HCT116 (cell line): ENCODE results near the gene CCBE1. TPM values are rescaled to one million over a fixed set of nuclear protein-coding genes. Genes with fewer than 3 reads are reported as not detected.

Experiments used
- ATAC-seq: fragments of 200-7000 bp; cut with Tn5 transposase; 2 replicates; pipeline ENCODE4 v1.9.1; 2020; ENCODE audit warnings: mild to moderate bottlenecking, moderate library complexity
- BruUV-seq: library from RNA; stranded (reverse); fragments of 400-500 nt; replicated peaks from 2 replicates; lab custom pipeline; 2021; lab: Mats Ljungman, UMichigan
- CTCF ChIA-PET: fragments of 300-600 bp; sonication (Branson Sonifier 250); formaldehyde crosslinking; loops from one replicate; lab custom pipeline; 2021; ENCODE audit warnings: antibody characterized with exemption; lab: Charles Lee
- POLR2A ChIA-PET: fragments of 300-600, 350-600 bp; sonication (Branson Sonifier 250); formaldehyde crosslinking; loops from one replicate; lab custom pipeline; 2021; ENCODE audit warnings: antibody characterized with exemption; lab: Charles Lee
- RAD21 ChIA-PET, 2 experiments: fragments of 300-600 bp; sonication (Branson Sonifier 250); formaldehyde crosslinking; loops; one replicate each; lab custom pipeline; 2023; ENCODE audit warnings: low total read pairs in 2 of 2; ENCODE audit not compliant: uncharacterized antibody in 2 of 2, unreplicated experiment in 2 of 2, low non-redundant PET in 1 of 2; lab: Charles Lee
- DNase-seq: peaks from one replicate; pipeline ENCODE4 v3.0.0-alpha.2; 2010; ENCODE audit warnings: low read depth, low spot score
- H2AFZ ChIP-seq: fragments of 200-600 bp; shearing (Covaris generic), sonication (generic); 2 replicates; pipeline ENCODE4 v1.6.1; 2017; ENCODE audit warnings: low read depth, mixed run types, mixed read lengths, antibody characterized with exemption, low read length; ENCODE audit not compliant: poor library complexity, severe bottlenecking
- H3K27ac ChIP-seq: 2 replicates; pipeline ENCODE4 v1.5.1; 2012; ENCODE audit warnings: low read depth, low read length
- H3K27me3 ChIP-seq: fragments of 200-600 bp; sonication (generic); 2 replicates; pipeline ENCODE4 v1.6.1; 2016; ENCODE audit warnings: mixed run types, low read length, mixed read lengths; ENCODE audit not compliant: insufficient read depth
- H3K36me3 ChIP-seq, 2 experiments: fragments of 200-500 bp in 1 of 2; fragments of 200-600 bp in 1 of 2; sonication (Bioruptor generic) in 1 of 2; sonication (generic) in 1 of 2; 2 replicates each; pipeline versions ENCODE4 v1.5.1 to v1.6.1; 2014 to 2016; ENCODE audit warnings: low read length in 2 of 2, inconsistent platforms in 1 of 2, mixed read lengths in 1 of 2, mixed run types in 1 of 2; ENCODE audit not compliant: insufficient read depth in 2 of 2, control insufficient read depth in 1 of 2
- H3K4me1 ChIP-seq, 2 experiments: fragments of 200-600 bp in 1 of 2; sonication (generic) in 1 of 2; 2 replicates each; pipeline versions ENCODE4 v1.5.1 to v1.6.1; 2012 to 2017; ENCODE audit warnings: low read length in 2 of 2, inconsistent platforms in 1 of 2, mild to moderate bottlenecking in 1 of 2, mixed read lengths in 1 of 2, mixed run types in 1 of 2, moderate library complexity in 1 of 2; ENCODE audit not compliant: insufficient read depth in 2 of 2, control insufficient read depth in 1 of 2
- H3K4me2 ChIP-seq: fragments of 200-600 bp; sonication (generic); 2 replicates; pipeline ENCODE4 v1.6.1; 2017; ENCODE audit warnings: mixed run types, low read length, mixed read lengths
- H3K4me3 ChIP-seq, 2 experiments: fragments of 200-600 bp in 1 of 2; sonication (generic) in 1 of 2; replicated peaks in 1 of 2; 2 replicates each; pipeline ENCODE4 v1.5.1; 2011 to 2016; ENCODE audit warnings: low read length in 2 of 2, control low read depth in 1 of 2, low read depth in 1 of 2, mild to moderate bottlenecking in 1 of 2, mixed read lengths in 1 of 2, mixed run types in 1 of 2
- H3K79me2 ChIP-seq: fragments of 200-600 bp; sonication (generic); 2 replicates; pipeline ENCODE4 v1.6.1; 2017; ENCODE audit warnings: mild to moderate bottlenecking, mixed run types, low read length, moderate library complexity, mixed read lengths; ENCODE audit not compliant: insufficient read depth
- H3K9ac ChIP-seq: fragments of 200-600 bp; sonication (generic); 2 replicates; pipeline ENCODE4 v1.6.1; 2016; ENCODE audit warnings: low read length, mixed read lengths
- H3K9me2 ChIP-seq: fragments of 200-600 bp; sonication (generic), shearing (Covaris generic); 2 replicates; pipeline ENCODE4 v1.6.1; 2017; ENCODE audit warnings: mixed run types, mild to moderate bottlenecking, moderate library complexity; ENCODE audit not compliant: insufficient read depth
- H3K9me3 ChIP-seq, 2 experiments: fragments of 200-500 bp in 1 of 2; fragments of 200-600 bp in 1 of 2; sonication (Bioruptor generic) in 1 of 2; sonication (generic) in 1 of 2; 2 replicates each; pipeline ENCODE4 v1.6.1; 2014 to 2017; ENCODE audit warnings: low read length in 2 of 2, mixed read lengths in 2 of 2, inconsistent platforms in 1 of 2, low read depth in 1 of 2, mild to moderate bottlenecking in 1 of 2, mixed run types in 1 of 2, moderate library complexity in 1 of 2; ENCODE audit not compliant: control insufficient read depth in 1 of 2, insufficient read depth in 1 of 2
- H4K20me1 ChIP-seq: fragments of 200-600 bp; sonication (generic), shearing (Covaris generic); 2 replicates; pipeline ENCODE4 v1.6.1; 2017; ENCODE audit warnings: mixed run types, mild to moderate bottlenecking, moderate library complexity; ENCODE audit not compliant: insufficient read depth
- CBX3 ChIP-seq: IDR thresholded peaks from 2 replicates; pipeline ENCODE4 v1.6.1; 2012; ENCODE audit warnings: low read depth
- CEBPB ChIP-seq: IDR thresholded peaks from 2 replicates; pipeline ENCODE4 v1.6.1; 2012; ENCODE audit warnings: low read depth
- EGR1 ChIP-seq: IDR thresholded peaks from 2 replicates; pipeline ENCODE4 v1.6.1; 2012; ENCODE audit warnings: low read depth
- EZH2phosphoT487 ChIP-seq: fragments of 200-600 bp; IDR thresholded peaks from 2 replicates; pipeline ENCODE4 v1.6.1; 2018; ENCODE audit warnings: antibody characterized with exemption, borderline replicate concordance
- FOSL1 ChIP-seq: IDR thresholded peaks from 2 replicates; pipeline ENCODE4 v1.6.1; 2012; ENCODE audit warnings: low read depth
- JUND ChIP-seq: IDR thresholded peaks from 2 replicates; pipeline ENCODE4 v1.6.1; 2012
- MAX ChIP-seq: IDR thresholded peaks from 2 replicates; pipeline ENCODE4 v1.6.1; 2012
- POLR2A ChIP-seq: IDR thresholded peaks from 2 replicates; pipeline ENCODE4 v1.7.0; 2011; ENCODE audit warnings: borderline replicate concordance; ENCODE audit not compliant: insufficient read depth, insufficient read length; ENCODE audit errors: extremely low read depth
- REST ChIP-seq: IDR thresholded peaks from 2 replicates; pipeline ENCODE4 v1.6.1; 2012; ENCODE audit warnings: low read depth
- SIN3A ChIP-seq: IDR thresholded peaks from 2 replicates; pipeline ENCODE4 v1.6.1; 2012; ENCODE audit warnings: low read depth
- SP1 ChIP-seq: IDR thresholded peaks from 2 replicates; pipeline ENCODE4 v1.6.1; 2012; ENCODE audit warnings: low read depth
- SRF ChIP-seq: IDR thresholded peaks from 2 replicates; pipeline ENCODE4 v1.6.1; 2012; ENCODE audit warnings: low read depth
- TCF7L2 ChIP-seq: IDR thresholded peaks from 2 replicates; pipeline ENCODE4 v1.7.0; 2011; ENCODE audit warnings: borderline replicate concordance, inconsistent platforms; ENCODE audit not compliant: insufficient read depth, insufficient read length; ENCODE audit errors: extremely low read depth
- ZBTB33 ChIP-seq: IDR thresholded peaks from 2 replicates; pipeline ENCODE4 v1.6.1; 2011; ENCODE audit warnings: mild to moderate bottlenecking, low read length, moderate library complexity; ENCODE audit not compliant: insufficient replicate concordance; ENCODE audit errors: extremely low read depth
- ZNF274 ChIP-seq: fragments of 200-500 bp; sonication (Bioruptor generic); IDR thresholded peaks from 2 replicates; pipeline ENCODE4 v1.6.1; 2014; ENCODE audit warnings: mild to moderate bottlenecking, low read depth, low read length, inconsistent platforms
- intact Hi-C: fragments of 100-400 bp; cut with micrococcal nuclease; formaldehyde crosslinking; loops from 2 replicates; pipeline ENCODE4 v1.10.0; 2022
- total RNA-seq: library from RNA; stranded (reverse); gene quantifications from one replicate; pipeline ENCODE4 v1.2.1, GENCODE V29; 2021; ENCODE audit not compliant: unreplicated experiment

Gene CCBE1
- total RNA-seq, 1 experiment from 2014 or later: 0.84 TPM

- no peak for TF ChIP-seq ZBTB33
- TF ChIP-seq SP1: no peak
- no peak for TF ChIP-seq SIN3A
Observed at GRCh38 chr18:59736061-59736460, 38.8 kb upstream of the CCBE1 start (continued).

GRCh38 chr18:59735269-59735860 is 38.1 kb upstream of the CCBE1 start:
- Histone ChIP-seq H3K9me3 (no peaks in the 10 kb centered on the region), H3K36me3 (no peaks in the 10 kb centered on the region), H3K9me2 (no peaks in the 10 kb centered on the region), H3K4me2 (no peak overlapping the region), H3K27me3 (no peaks in the 10 kb centered on the region), H3K4me3 (no peak overlapping the region), H3K9ac (no peak overlapping the region), H3K79me2 (no peaks in the 10 kb centered on the region), H3K27ac (no peak overlapping the region), H4K20me1 (no peaks in the 10 kb centered on the region), H3K4me1 (peaks cover 0 to under 1% of the 10 kb centered on the region in 2 experiments; a peak in 1 of 4 replicates), H2AFZ (no peak overlapping the region)
- no peak for DNase-seq
- POLR2A ChIA-PET: no interaction called here
- RAD21 ChIA-PET: no interaction called here
- intact Hi-C loops: no loop called here
- no TSS peak for BruUV-seq
- TF ChIP-seq SRF (no peak), FOSL1 (no peak), CBX3 (no peak), TCF7L2 (no peak), EZH2phosphoT487 (no peak), EGR1 (no peak), JUND (no peak), ZBTB33 (no peak), REST (no peak), MAX (no peak), CEBPB (no peak), POLR2A (no peak), ZNF274 (no peak)
- no peak for ATAC-seq
- CTCF ChIA-PET: no interaction called here
